ENCODE data around the gene TMEM14B.

DNA sequence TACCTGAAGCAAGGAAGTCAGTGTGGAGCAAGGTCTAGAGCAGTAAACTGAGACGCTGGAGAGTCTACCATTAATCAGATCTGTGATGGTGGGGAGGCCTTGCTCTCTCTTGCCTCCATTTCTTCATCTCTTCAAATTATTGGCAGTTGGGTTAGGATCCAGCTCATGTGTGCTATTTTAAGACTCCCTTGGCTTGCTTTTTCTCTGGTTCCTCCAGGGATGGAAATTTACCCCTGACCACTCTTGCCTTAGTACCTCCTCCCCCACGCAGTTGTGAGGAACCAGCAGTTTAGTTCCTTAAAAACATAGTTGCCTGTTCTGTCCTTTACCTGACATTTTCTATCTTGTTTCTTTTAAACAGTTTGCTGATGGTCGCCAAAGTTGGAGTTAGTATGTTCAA, 17.4 kb upstream of the TMEM14B start:
- TF ChIP-seq CTCF (IDR thresholded peaks at IDR 0.05; ENCODE audit: low read length), result no peak
- TF ChIP-seq EZH2 (IDR thresholded peaks at IDR 0.05; ENCODE audit: borderline replicate concordance, low read length), result no peak
